ENCODE results near the gene TRO.

- no peak for TF ChIP-seq CTCF (IDR thresholded peaks at IDR 0.05)
- no peak for TF ChIP-seq POLR2A (IDR thresholded peaks at IDR 0.05)
- TF ChIP-seq POLR2AphosphoS5 (IDR thresholded peaks at IDR 0.05), result no peak
These were observed 56.8 kb downstream of the TRO start for GRCh38 chrX:54977387-54977786.

All from prostate gland (tissue), 2 donors.